Keratinocyte (primary cell): ENCODE results near the gene C10orf90. TPM values are rescaled to one million over a fixed set of nuclear protein-coding genes. Genes with fewer than 3 reads are reported as not detected.

Source experiments
- DNase-seq: peaks from one replicate; pipeline ENCODE4 v3.0.0-alpha.2; 2011; ENCODE audit warnings: low read depth, missing footprints, low spot score
- FAIRE-seq: peaks from 2 replicates; lab custom pipeline; 2011; peaks lifted over from hg19 to GRCh38; lab: Jason Lieb, UNC
- H2AFZ ChIP-seq: 2 replicates; pipeline ENCODE4 v1.6.0; 2012; ENCODE audit warnings: low read length, control low read depth, inconsistent platforms; ENCODE audit not compliant: control insufficient read depth
- H3K27ac ChIP-seq: 2 replicates; pipeline ENCODE4 v1.5.1; 2011; ENCODE audit warnings: low read length; ENCODE audit not compliant: control insufficient read depth, insufficient read depth
- H3K27me3 ChIP-seq: 3 replicates; pipeline ENCODE4 v1.6.0; 2011; ENCODE audit warnings: low read length; ENCODE audit not compliant: control insufficient read depth, insufficient read depth; ENCODE audit errors: extremely low read depth
- H3K36me3 ChIP-seq, 2 experiments: 2 replicates in 1 of 2; 3 replicates in 1 of 2; pipeline ENCODE4 v1.5.1; 2011; ENCODE audit warnings: low read length in 2 of 2, mild to moderate bottlenecking in 1 of 2; ENCODE audit not compliant: control insufficient read depth in 2 of 2, insufficient read depth in 2 of 2; ENCODE audit errors: extremely low read depth in 1 of 2
- H3K4me1 ChIP-seq: 3 replicates; pipeline ENCODE4 v1.5.1; 2011; ENCODE audit warnings: low read length; ENCODE audit not compliant: control insufficient read depth, insufficient read depth; ENCODE audit errors: extremely low read depth
- H3K4me2 ChIP-seq: 3 replicates; pipeline ENCODE4 v1.6.0; 2011; ENCODE audit warnings: low read depth, low read length; ENCODE audit not compliant: control insufficient read depth, insufficient read depth; ENCODE audit errors: extremely low read depth
- H3K4me3 ChIP-seq, 3 experiments: fragments of 200-600 bp in 1 of 3; sonication (generic) in 1 of 3; 2 replicates in 2 of 3; 3 replicates in 1 of 3; pipeline ENCODE4 v1.5.1; 2011 to 2016; ENCODE audit warnings: low read length in 3 of 3, mild to moderate bottlenecking in 3 of 3, control low read depth in 2 of 3, inconsistent platforms in 1 of 3, low read depth in 1 of 3, mixed read lengths in 1 of 3, mixed run types in 1 of 3, moderate library complexity in 1 of 3; ENCODE audit not compliant: control insufficient read depth in 2 of 3, insufficient read depth in 2 of 3; ENCODE audit errors: extremely low read depth in 1 of 3
- H3K79me2 ChIP-seq: 2 replicates; pipeline ENCODE4 v1.6.0; 2012; ENCODE audit warnings: low read length; ENCODE audit not compliant: control insufficient read depth, insufficient read depth
- H3K9ac ChIP-seq: 3 replicates; pipeline ENCODE4 v1.6.0; 2011; ENCODE audit warnings: low read length; ENCODE audit not compliant: control insufficient read depth, insufficient read depth; ENCODE audit errors: extremely low read depth
- H3K9me1 ChIP-seq: 3 replicates; pipeline ENCODE4 v1.6.0; 2011; ENCODE audit warnings: low read length; ENCODE audit not compliant: control insufficient read depth, insufficient read depth; ENCODE audit errors: extremely low read depth
- H3K9me3 ChIP-seq: 2 replicates; pipeline ENCODE4 v1.5.1; 2012; ENCODE audit warnings: low read depth, low read length; ENCODE audit not compliant: control insufficient read depth
- H4K20me1 ChIP-seq: 3 replicates; pipeline ENCODE4 v1.6.0; 2011; ENCODE audit warnings: low read length; ENCODE audit not compliant: control insufficient read depth, insufficient read depth; ENCODE audit errors: extremely low read depth
- CTCF ChIP-seq, 3 experiments: IDR thresholded peaks in 1 of 3; conservative IDR thresholded peaks in 1 of 3; optimal IDR thresholded peaks in 1 of 3; 2 replicates in 2 of 3; 3 replicates in 1 of 3; pipeline versions ENCODE3 to v1.5.1; 2011; ENCODE audit warnings: low read length in 3 of 3, mild to moderate bottlenecking in 3 of 3, moderate library complexity in 2 of 3, control low read depth in 1 of 3, inconsistent platforms in 1 of 3; ENCODE audit not compliant: insufficient read depth in 2 of 3; ENCODE audit errors: extremely low read depth in 1 of 3
- EZH2 ChIP-seq: IDR thresholded peaks from one replicate; pipeline ENCODE4 v1.6.1; 2012; ENCODE audit warnings: inconsistent platforms, mild to moderate bottlenecking, low read length, moderate library complexity
- dilution Hi-C: fragments of 300-500 bp; cut with MboI; formaldehyde crosslinking; loops from one replicate; pipeline ENCODE4 v1.7.0; 2020; ENCODE audit warnings: low sequenced_read_pairs; ENCODE audit not compliant: extremely low pct_ligation_motif_present
- polyA plus RNA-seq, 5 experiments: library from polyadenylated mRNA; depleted of rRNA in 3 of 5; stranded (reverse) in 3 of 5; stranded (forward) in 1 of 5; unstranded in 1 of 5; fragments of >200 nt; gene quantifications; 1 replicate in 1 of 5; 2 replicates in 3 of 5; 3 replicates in 1 of 5; pipeline versions ENCODE4 v1.2.1 to v1.2.3, GENCODE V29; 2011 to 2012; ENCODE audit warnings: missing spikeins in 2 of 5, low read depth in 1 of 5, low replicate concordance in 1 of 5

The C10orf90 gene
- polyA plus RNA-seq, 1 donor (not counting 4 experiments of a cell fraction or from before 2014, with no cell fraction given), result not detected

- H3K27ac ChIP-seq, result no peak overlapping the region
- no peaks in the 10 kb centered on the region for H3K36me3 ChIP-seq
- TF ChIP-seq CTCF (optimal IDR thresholded peaks at IDR 0.05 in 1 of 3, IDR thresholded peaks at IDR 0.05 in 1 of 3, conservative IDR thresholded peaks at IDR 0.05 in 1 of 3; ENCODE audit: extremely low read depth in 1 of 3, insufficient read depth in 2 of 3, low read length in 3 of 3) (no peak), EZH2 (no peak)
- H3K27me3 ChIP-seq, result no peaks in the 10 kb centered on the region
- no peak overlapping the region for H3K4me3 ChIP-seq
- no peaks in the 10 kb centered on the region for H3K4me1 ChIP-seq
- H4K20me1 ChIP-seq, result no peaks in the 10 kb centered on the region
- H3K9ac ChIP-seq, result no peak overlapping the region
- no peak for FAIRE-seq
- dilution Hi-C loops, result no loop called here
- no peak for DNase-seq
- H3K79me2 ChIP-seq, result no peaks in the 10 kb centered on the region
- H3K9me3 ChIP-seq, result no peaks in the 10 kb centered on the region
- H2AFZ ChIP-seq, result no peak overlapping the region
- no peaks in the 10 kb centered on the region for H3K9me1 ChIP-seq
- no peak overlapping the region for H3K4me2 ChIP-seq
Observed at GRCh38 chr10:126459032-126459831, 211.3 kb downstream of the C10orf90 start.

- H3K36me3 ChIP-seq, result no peaks in the 10 kb centered on the region
- H3K27me3 ChIP-seq, result no peaks in the 10 kb centered on the region
- H3K27ac ChIP-seq, result no peak overlapping the region
- DNase-seq (no peak), FAIRE-seq (no peak)
- H3K9ac ChIP-seq, result no peak overlapping the region
- H3K9me3 ChIP-seq, result no peaks in the 10 kb centered on the region
- no peaks in the 10 kb centered on the region for H3K79me2 ChIP-seq
- H3K9me1 ChIP-seq, result no peaks in the 10 kb centered on the region
- no peak overlapping the region for H3K4me2 ChIP-seq
- dilution Hi-C loops, result no loop called here
- TF ChIP-seq EZH2 (no peak), CTCF (optimal IDR thresholded peaks at IDR 0.05 in 1 of 3, IDR thresholded peaks at IDR 0.05 in 1 of 3, conservative IDR thresholded peaks at IDR 0.05 in 1 of 3; ENCODE audit: extremely low read depth in 1 of 3, insufficient read depth in 2 of 3, low read length in 3 of 3) (no peak)
- no peak overlapping the region for H3K4me3 ChIP-seq
- H3K4me1 ChIP-seq, result no peaks in the 10 kb centered on the region
- H2AFZ ChIP-seq, result no peak overlapping the region
- no peaks in the 10 kb centered on the region for H4K20me1 ChIP-seq
Observed at GRCh38 chr10:126458466-126458865, 212.0 kb downstream of the C10orf90 start.
